CD8-positive, alpha-beta memory T cell (primary cell): ENCODE results near the gene NFE2L2. TPM values are rescaled to one million over a fixed set of nuclear protein-coding genes. Genes with fewer than 3 reads are reported as not detected.

ENCODE experiments used
- CTCF ChIA-PET: fragments of 350-600 bp; sonication (Branson Sonifier 250); formaldehyde crosslinking; loops from one replicate; lab custom pipeline; 2021; ENCODE audit warnings: antibody characterized with exemption; lab: Charles Lee
- POLR2A ChIA-PET: fragments of 350-600 bp; sonication (Branson Sonifier 250); formaldehyde crosslinking; loops from one replicate; lab custom pipeline; 2021; ENCODE audit warnings: antibody characterized with exemption; lab: Charles Lee
- DNase-seq, 5 donors: peaks; one replicate each; pipeline versions ENCODE4 v3.0.0 to v3.0.0-alpha.2; 2020 to 2022; ENCODE audit warnings: mixed read lengths in 1 of 5
- H3K27ac ChIP-seq: one replicate; pipeline ENCODE4 v1.7.0; 2013; ENCODE audit warnings: low read depth, mild to moderate bottlenecking, low read length, moderate library complexity
- H3K27me3 ChIP-seq: 2 replicates; pipeline ENCODE4 v1.7.0; 2013; ENCODE audit warnings: low read length, mild to moderate bottlenecking; ENCODE audit not compliant: insufficient read depth, poor library complexity, severe bottlenecking
- H3K36me3 ChIP-seq: 2 replicates; pipeline ENCODE4 v1.7.0; 2013; ENCODE audit warnings: mild to moderate bottlenecking, low read length, moderate library complexity; ENCODE audit not compliant: insufficient read depth
- H3K4me1 ChIP-seq: 2 replicates; pipeline ENCODE4 v1.7.0; 2013; ENCODE audit warnings: mild to moderate bottlenecking, low read length, moderate library complexity; ENCODE audit not compliant: insufficient read depth
- H3K4me3 ChIP-seq: 2 replicates; pipeline ENCODE4 v1.7.0; 2013; ENCODE audit warnings: mild to moderate bottlenecking, low read length
- H3K9me3 ChIP-seq: 2 replicates; pipeline ENCODE4 v1.7.0; 2013; ENCODE audit warnings: mild to moderate bottlenecking, low read length
- H3K27ac Mint-ChIP-seq, 8 donors: one replicate each; pipeline ENCODE4 v1.8.0; 2020 to 2021; ENCODE audit warnings: mixed read lengths in 8 of 8, mild to moderate bottlenecking in 6 of 8, inconsistent platforms in 3 of 8, moderate library complexity in 3 of 8
- H3K27me3 Mint-ChIP-seq, 2 donors: one replicate each; pipeline ENCODE4 v1.8.0; 2020 to 2021; ENCODE audit warnings: mixed read lengths in 2 of 2, mild to moderate bottlenecking in 1 of 2, moderate library complexity in 1 of 2
- H3K36me3 Mint-ChIP-seq, 3 donors: one replicate each; pipeline ENCODE4 v1.8.0; 2020 to 2021; ENCODE audit warnings: mixed read lengths in 3 of 3, inconsistent platforms in 1 of 3, mild to moderate bottlenecking in 1 of 3
- H3K4me1 Mint-ChIP-seq, 3 donors: one replicate each; pipeline ENCODE4 v1.8.0; 2020 to 2021; ENCODE audit warnings: mixed read lengths in 3 of 3, inconsistent platforms in 1 of 3, mild to moderate bottlenecking in 1 of 3
- H3K4me3 Mint-ChIP-seq, 7 donors: one replicate each; pipeline ENCODE4 v1.8.0; 2020 to 2021; ENCODE audit warnings: mixed read lengths in 7 of 7, mild to moderate bottlenecking in 6 of 7, moderate library complexity in 4 of 7, inconsistent platforms in 2 of 7
- H3K9me3 Mint-ChIP-seq, 5 donors: one replicate each; pipeline ENCODE4 v1.8.0; 2020 to 2022; ENCODE audit warnings: mixed read lengths in 5 of 5, mild to moderate bottlenecking in 3 of 5, moderate library complexity in 2 of 5, inconsistent platforms in 1 of 5
- polyA plus RNA-seq: library from polyadenylated mRNA; unstranded; fragments of 300-500 nt; fragmentation: Illumina TruSeq; gene quantifications from one replicate; pipeline ENCODE4 v1.2.3, GENCODE V29; 2021
- total RNA-seq, 2 experiments: library from RNA; stranded (reverse); gene quantifications; one replicate each; pipeline ENCODE4 v1.2.3, GENCODE V29; 2021

NFE2L2 gene
- total and polyA plus RNA-seq, 3 experiments from 2014 or later = 47.7 to 63.0 (median 58.0) TPM

DNA sequence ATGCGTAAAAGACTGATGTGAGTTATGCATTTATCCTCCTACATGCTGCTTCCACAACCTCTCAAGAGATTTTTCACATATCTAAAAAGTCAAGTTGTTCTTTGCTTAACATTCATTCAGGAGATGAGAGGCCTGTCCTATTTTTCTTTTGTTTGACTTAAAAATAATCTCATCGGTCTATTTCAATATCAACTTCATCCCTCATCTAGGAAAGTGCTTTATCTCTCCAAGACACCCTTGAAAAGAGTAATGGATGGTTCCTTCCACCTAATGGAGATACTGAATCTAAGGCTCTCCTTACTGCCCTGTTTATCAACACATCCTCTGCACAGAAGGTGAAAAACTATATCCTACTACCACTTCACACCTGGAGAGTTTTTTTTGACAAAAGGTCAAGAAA is 2.4 kb downstream of the NFE2L2 start:
- H3K4me3 ChIP-seq = peak overlapping the region; percentile 85
- no peak for DNase-seq
- H3K36me3 ChIP-seq = no peaks in the 10 kb centered on the region
- no peaks in the 10 kb centered on the region for H3K27me3 ChIP-seq
- ChIA-PET POLR2A (interaction anchor here (1.3 to 5.2 kb wide), 3 partner anchors 41 to 97 kb away, joined by 6 to 145 read pairs (median 84); partner anchors contain the start of gene HNRNPA3), CTCF (interaction anchor here (4.1 to 4.6 kb wide), 2 partner anchors 97 to 114 kb away, joined by 19 to 113 read pairs; no protein-coding TSS in a partner anchor)
- H3K9me3 ChIP-seq = no peaks in the 10 kb centered on the region
- Mint-ChIP-seq H3K27ac (peak overlapping the region; percentile 44 to 99 (median 96)), H3K4me1 (peaks cover 63 to 76% (median 72%) of the 10 kb centered on the region in 3 donors), H3K27me3 (peaks cover 0 to 1% of the 10 kb centered on the region in 2 donors), H3K4me3 (peak overlapping the region; percentile 86 to 99 (median 95)), H3K9me3 (peaks cover 0 to 1% (median 0%) of the 10 kb centered on the region in 5 donors), H3K36me3 (peaks cover 2 to 44% (median 6%) of the 10 kb centered on the region in 3 donors)
- peaks cover 59% of the 10 kb centered on the region for H3K4me1 ChIP-seq
- peak overlapping the region; percentile 99 for H3K27ac ChIP-seq

- H3K27me3 ChIP-seq = no peaks in the 10 kb centered on the region
- H3K4me1 Mint-ChIP-seq = peaks cover 67 to 77% (median 73%) of the 10 kb centered on the region in 3 donors
- H3K36me3 ChIP-seq = no peaks in the 10 kb centered on the region
- peak overlapping the region; percentile 85 for H3K4me3 ChIP-seq
- ChIA-PET POLR2A (interaction anchor here (5.2 kb wide), 1 partner anchor 48 kb away, joined by 145 read pairs; the partner anchor contains the start of gene HNRNPA3), CTCF (interaction anchor here (1.1 to 1.2 kb wide), 3 partner anchors 12 to 113 kb away, joined by 3 read pairs; no protein-coding TSS in a partner anchor)
- peaks cover 0 to 1% (median 0%) of the 10 kb centered on the region in 5 donors for H3K9me3 Mint-ChIP-seq
- H3K4me3 Mint-ChIP-seq = peak overlapping the region; percentile 86 to 99 (median 95)
- H3K27ac ChIP-seq = peak overlapping the region; percentile 99
- H3K9me3 ChIP-seq = no peaks in the 10 kb centered on the region
- peak overlapping the region; percentile 59 to 99 (median 96) for H3K27ac Mint-ChIP-seq
- peaks cover 2 to 47% (median 6%) of the 10 kb centered on the region in 3 donors for H3K36me3 Mint-ChIP-seq
- no peak for DNase-seq
- peaks cover 0 to 1% of the 10 kb centered on the region in 2 donors for H3K27me3 Mint-ChIP-seq
- peaks cover 60% of the 10 kb centered on the region for H3K4me1 ChIP-seq
Measured at GRCh38 chr2:177261116-177262060, 3.1 kb downstream of the NFE2L2 start.

- no peak for DNase-seq
- H3K9me3 ChIP-seq = no peaks in the 10 kb centered on the region
- Mint-ChIP-seq H3K27me3 (peaks cover 0 to 1% of the 10 kb centered on the region in 2 donors), H3K4me1 (peaks cover 66 to 77% (median 73%) of the 10 kb centered on the region in 3 donors), H3K36me3 (peaks cover 2 to 50% (median 6%) of the 10 kb centered on the region in 3 donors), H3K9me3 (peaks cover 0 to 1% (median 0%) of the 10 kb centered on the region in 5 donors), H3K27ac (peak overlapping the region; percentile 44 to 87 (median 74)), H3K4me3 (peak overlapping the region; percentile 46 to 86 (median 64))
- H3K36me3 ChIP-seq = no peaks in the 10 kb centered on the region
- ChIA-PET CTCF (interaction anchor here (0.7 to 1.2 kb wide), 4 partner anchors 11 to 112 kb away, joined by 3 read pairs; no protein-coding TSS in a partner anchor), POLR2A (interaction anchor here (0.6 to 0.7 kb wide), 3 partner anchors 21 to 94 kb away, joined by 3 to 4 read pairs (median 3); no protein-coding TSS in a partner anchor)
- H3K4me3 ChIP-seq = no peak overlapping the region
- peaks cover 62% of the 10 kb centered on the region for H3K4me1 ChIP-seq
- no peaks in the 10 kb centered on the region for H3K27me3 ChIP-seq
- no peak overlapping the region for H3K27ac ChIP-seq
Measured at GRCh38 chr2:177260379-177260778, 4.1 kb downstream of the NFE2L2 start.

GRCh38 chr2:177258059-177258458 is 6.5 kb downstream of the NFE2L2 start:
- H3K27me3 Mint-ChIP-seq = peaks cover 0 to 2% of the 10 kb centered on the region in 2 donors
- peaks cover 86 to 97% (median 94%) of the 10 kb centered on the region in 3 donors for H3K4me1 Mint-ChIP-seq
- peaks cover 0 to 1% (median 0%) of the 10 kb centered on the region in 5 donors for H3K9me3 Mint-ChIP-seq
- Histone ChIP-seq H3K36me3 (no peaks in the 10 kb centered on the region), H3K27me3 (no peaks in the 10 kb centered on the region), H3K9me3 (no peaks in the 10 kb centered on the region), H3K4me1 (peaks cover 85% of the 10 kb centered on the region), H3K27ac (no peak overlapping the region), H3K4me3 (no peak overlapping the region)
- peaks cover 2 to 52% (median 6%) of the 10 kb centered on the region in 3 donors for H3K36me3 Mint-ChIP-seq
- peak overlapping the region in 2 of 7 donors; percentile 18 to 43 for H3K4me3 Mint-ChIP-seq
- CTCF ChIA-PET = interaction anchor here (1.6 kb wide), 1 partner anchor 22 kb away, joined by 3 read pairs; no protein-coding TSS in a partner anchor
- POLR2A ChIA-PET = no interaction called here
- peak overlapping the region in 6 of 8 donors; percentile 11 to 82 (median 41) for H3K27ac Mint-ChIP-seq
- DNase-seq = no peak

GRCh38 chr2:177257471-177257870 is 7.1 kb downstream of the NFE2L2 start:
- Histone ChIP-seq H3K4me3 (no peak overlapping the region), H3K4me1 (peaks cover 91% of the 10 kb centered on the region), H3K27me3 (no peaks in the 10 kb centered on the region), H3K9me3 (no peaks in the 10 kb centered on the region), H3K36me3 (no peaks in the 10 kb centered on the region), H3K27ac (no peak overlapping the region)
- Mint-ChIP-seq H3K4me3 (peak overlapping the region in 6 of 7 donors; percentile 5 to 68 (median 24)), H3K4me1 (peaks cover 89 to 100% (median 99%) of the 10 kb centered on the region in 3 donors), H3K36me3 (peaks cover 2 to 54% (median 6%) of the 10 kb centered on the region in 3 donors), H3K27me3 (peaks cover 0 to 2% of the 10 kb centered on the region in 2 donors), H3K9me3 (peaks cover 0 to 1% (median 0%) of the 10 kb centered on the region in 5 donors), H3K27ac (peak overlapping the region in 7 of 8 donors; percentile 45 to 86 (median 66))
- POLR2A ChIA-PET = no interaction called here
- no peak for DNase-seq
- CTCF ChIA-PET = interaction anchor here (1.5 to 1.6 kb wide), 2 partner anchors 18 to 22 kb away, joined by 3 read pairs; no protein-coding TSS in a partner anchor

DNA sequence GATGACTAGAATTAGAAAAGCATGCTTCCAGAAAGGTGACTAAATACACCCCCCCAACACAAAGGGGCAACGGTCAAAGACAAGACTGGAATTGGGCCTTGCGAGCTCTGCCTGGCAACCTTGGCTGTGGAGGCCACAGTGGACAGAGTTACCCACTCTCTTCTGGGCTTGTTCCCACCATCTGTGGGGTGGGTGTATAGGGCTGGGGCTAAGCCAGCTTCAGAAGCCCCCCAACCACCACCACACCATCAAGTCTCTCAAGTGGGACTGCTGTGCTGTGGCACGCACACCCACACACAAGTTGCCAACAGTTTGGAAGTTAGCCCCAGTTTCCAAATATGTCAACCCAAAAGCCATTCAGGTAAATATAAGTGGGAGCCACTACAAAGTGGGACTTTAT is 7.8 kb downstream of the NFE2L2 start:
- Histone ChIP-seq H3K9me3 (no peaks in the 10 kb centered on the region), H3K27ac (no peak overlapping the region), H3K4me3 (no peak overlapping the region), H3K36me3 (no peaks in the 10 kb centered on the region), H3K4me1 (peaks cover 93% of the 10 kb centered on the region), H3K27me3 (no peaks in the 10 kb centered on the region)
- Mint-ChIP-seq H3K4me3 (peak overlapping the region in 6 of 7 donors; percentile 5 to 47 (median 26)), H3K27ac (peak overlapping the region in 7 of 8 donors; percentile 45 to 78 (median 59)), H3K27me3 (peaks cover 0 to 2% of the 10 kb centered on the region in 2 donors), H3K36me3 (peaks cover 2 to 54% (median 6%) of the 10 kb centered on the region in 3 donors), H3K4me1 (peaks cover 89 to 99% (median 99%) of the 10 kb centered on the region in 3 donors), H3K9me3 (peaks cover 0 to 1% (median 0%) of the 10 kb centered on the region in 5 donors)
- CTCF ChIA-PET = interaction anchor here (1.5 to 1.6 kb wide), 2 partner anchors 17 to 23 kb away, joined by 3 read pairs; no protein-coding TSS in a partner anchor
- DNase-seq = no peak
- POLR2A ChIA-PET = interaction anchor here (1.0 kb wide), 1 partner anchor 31 kb away, joined by 6 read pairs; no protein-coding TSS in a partner anchor

DNA sequence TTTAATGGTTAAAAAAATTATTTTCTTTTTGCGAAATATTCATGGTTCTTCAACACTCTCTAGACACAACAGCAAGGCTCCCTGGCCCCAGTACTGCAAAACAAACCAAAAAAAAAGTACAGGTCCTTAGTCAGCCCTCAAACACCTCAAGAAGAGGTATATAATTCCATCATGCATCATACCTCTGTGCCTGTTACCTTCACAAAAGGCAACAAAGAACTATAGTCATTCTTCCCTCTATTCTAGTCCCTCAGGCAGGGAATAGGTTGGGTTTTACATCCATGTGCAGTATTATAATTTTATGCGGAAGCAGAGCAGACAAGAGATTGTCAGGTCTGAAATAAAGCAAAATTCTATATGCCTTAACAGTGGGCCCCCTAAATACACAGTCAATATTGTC is 8.5 kb downstream of the NFE2L2 start:
- H3K4me3 ChIP-seq = no peak overlapping the region
- POLR2A ChIA-PET = interaction anchor here (0.6 to 1.1 kb wide), 3 partner anchors 16 to 30 kb away, joined by 4 to 6 read pairs (median 4); no protein-coding TSS in a partner anchor
- peaks cover 0 to 1% (median 0%) of the 10 kb centered on the region in 5 donors for H3K9me3 Mint-ChIP-seq
- peaks cover 88 to 99% (median 99%) of the 10 kb centered on the region in 3 donors for H3K4me1 Mint-ChIP-seq
- peaks cover 93% of the 10 kb centered on the region for H3K4me1 ChIP-seq
- peak overlapping the region; percentile 20 for H3K27ac ChIP-seq
- H3K4me3 Mint-ChIP-seq = peak overlapping the region in 4 of 7 donors; percentile 11 to 53 (median 25)
- H3K27me3 Mint-ChIP-seq = peaks cover 0 to 2% of the 10 kb centered on the region in 2 donors
- H3K36me3 ChIP-seq = peaks cover 3% of the 10 kb centered on the region
- H3K9me3 ChIP-seq = no peaks in the 10 kb centered on the region
- no peaks in the 10 kb centered on the region for H3K27me3 ChIP-seq
- DNase-seq = no peak
- H3K27ac Mint-ChIP-seq = peak overlapping the region in 7 of 8 donors; percentile 1 to 74 (median 57)
- H3K36me3 Mint-ChIP-seq = peaks cover 6 to 56% (median 6%) of the 10 kb centered on the region in 3 donors
- CTCF ChIA-PET = interaction anchor here (1.5 kb wide), 1 partner anchor 17 kb away, joined by 3 read pairs; no protein-coding TSS in a partner anchor
